HuH-7 (cell line): ENCODE data around the gene SEPTIN6.
"Not testable (repeated sequence)": the region's sequence is repeated elsewhere in the genome, so short reads cannot be mapped to it uniquely, and the experiment has no call there.

ENCODE experiments used
- DNase-seq: peaks from one replicate; pipeline ENCODE4 v3.0.0; 2011; ENCODE audit warnings: low spot score

SEPTIN6 gene

DNA sequence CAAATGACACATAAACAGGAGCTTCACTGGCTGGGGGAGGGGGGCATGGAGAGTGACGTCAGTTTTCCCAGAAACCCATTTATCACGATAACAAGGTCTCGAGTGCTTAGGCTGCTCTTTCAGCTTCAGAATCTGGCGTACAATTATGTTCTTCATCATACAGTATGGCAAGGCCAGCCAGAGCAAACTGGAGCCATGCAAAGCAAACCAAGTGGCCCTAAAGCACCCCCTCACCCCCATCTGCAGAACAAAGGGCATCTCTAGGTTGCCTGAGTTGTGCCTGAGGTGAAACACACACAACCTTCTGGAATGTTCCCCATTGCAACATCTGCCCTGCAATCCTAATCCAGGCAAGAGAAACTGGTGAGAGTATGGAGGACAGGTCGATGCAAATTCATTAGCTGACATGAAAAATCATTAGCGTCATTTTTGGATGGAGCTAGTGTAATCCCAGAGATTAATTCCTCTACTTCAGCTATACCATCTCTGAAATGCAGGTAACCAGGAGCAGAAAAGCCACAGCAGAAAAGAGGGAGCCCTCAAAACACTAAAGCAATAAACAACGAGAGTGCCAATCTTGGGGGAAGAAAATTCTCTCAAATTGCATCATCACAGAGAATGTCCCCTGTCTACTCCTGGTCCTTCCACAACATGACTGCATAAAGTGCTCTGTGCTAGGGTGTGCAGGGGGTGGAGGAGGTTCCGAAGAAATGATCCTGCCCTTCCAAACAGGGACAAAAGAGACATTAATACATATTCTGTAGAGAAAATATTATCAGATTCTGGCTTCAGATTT lies 1.8 kb downstream of the SEPTIN6 start:
- no peak for DNase-seq

- no peak for DNase-seq
Observed at GRCh38 chrX:119688911-119689321, 4.1 kb downstream of the SEPTIN6 start.

GRCh38 chrX:119687661-119688413 lies 5.1 kb downstream of the SEPTIN6 start:
- no peak for DNase-seq

DNA sequence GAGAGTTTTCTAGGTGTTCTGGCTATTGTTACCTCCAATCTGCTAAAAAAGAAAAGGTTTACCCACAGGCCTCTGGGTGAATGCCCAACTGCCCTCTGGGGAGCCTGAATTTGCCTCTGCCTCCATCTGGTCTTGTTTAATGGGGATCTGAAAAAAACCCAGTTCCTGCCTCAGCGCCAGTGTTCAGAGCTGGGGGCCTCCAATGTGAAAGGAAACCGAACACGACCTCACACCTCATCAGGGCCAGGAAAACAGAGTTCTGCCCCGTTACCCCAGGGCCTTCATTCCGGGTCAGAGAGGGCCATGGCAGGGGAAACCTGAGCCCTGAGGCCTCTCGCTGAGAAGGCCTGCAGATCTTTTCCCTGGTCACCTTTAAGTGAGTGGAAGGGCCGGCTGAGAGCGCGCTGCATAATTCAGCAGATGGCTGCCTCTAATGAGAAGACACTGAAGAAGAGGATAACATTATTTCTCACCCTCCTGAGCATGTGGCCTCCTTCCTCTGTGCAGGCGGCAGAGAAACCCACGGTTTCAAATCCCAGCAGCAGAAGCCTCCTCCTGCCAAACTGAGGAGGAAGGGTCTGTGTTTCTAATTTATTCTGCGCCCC lies 6.8 kb downstream of the SEPTIN6 start:
- DNase-seq, result no peak

GRCh38 chrX:119685225-119686066 lies 7.5 kb downstream of the SEPTIN6 start:
- no peak for DNase-seq

GRCh38 chrX:119684916-119685224 lies 8.1 kb downstream of the SEPTIN6 start:
- DNase-seq, result no peak

DNA sequence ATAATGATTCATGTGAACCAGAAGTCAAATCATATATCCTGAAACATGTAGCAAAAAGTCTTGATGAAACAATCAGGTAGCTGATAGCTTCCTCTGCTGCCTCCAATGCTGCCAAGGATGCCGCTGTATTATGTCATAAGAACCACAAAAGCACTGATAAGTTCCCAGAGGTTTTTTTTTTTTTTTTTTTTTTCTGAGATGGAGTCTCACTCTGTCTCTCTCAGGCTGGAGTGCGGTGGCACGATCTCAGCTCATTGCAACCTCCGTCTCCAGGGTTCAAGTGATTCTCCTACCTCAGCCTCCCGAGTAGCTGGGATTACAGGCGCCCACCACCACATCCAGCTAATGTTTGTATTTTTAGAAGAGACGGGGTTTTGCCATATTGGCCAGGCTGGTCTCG lies 8.7 kb downstream of the SEPTIN6 start:
- DNase-seq, result not testable (repeated sequence)

GRCh38 chrX:119682019-119682989 lies 10.7 kb downstream of the SEPTIN6 start:
- DNase-seq, result no peak

DNA sequence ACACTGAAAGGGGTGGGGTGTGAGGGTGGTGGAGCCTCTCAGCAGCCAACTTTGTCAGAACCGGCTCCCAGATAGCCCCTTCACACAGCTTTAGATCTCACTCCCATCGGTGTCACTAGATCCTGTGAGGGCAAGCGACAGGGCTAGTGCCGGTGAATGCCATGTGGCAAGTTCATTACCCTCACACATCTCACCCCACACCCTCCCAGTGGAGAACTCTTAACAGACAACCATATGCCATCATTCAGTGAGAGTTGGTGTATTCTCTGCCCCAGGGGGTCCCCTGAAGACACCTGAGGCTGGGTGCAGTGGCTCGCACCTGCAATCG lies 15.3 kb downstream of the SEPTIN6 start:
- DNase-seq, result no peak

GRCh38 chrX:119676949-119677653 lies 15.9 kb downstream of the SEPTIN6 start:
- DNase-seq, result no peak

DNA sequence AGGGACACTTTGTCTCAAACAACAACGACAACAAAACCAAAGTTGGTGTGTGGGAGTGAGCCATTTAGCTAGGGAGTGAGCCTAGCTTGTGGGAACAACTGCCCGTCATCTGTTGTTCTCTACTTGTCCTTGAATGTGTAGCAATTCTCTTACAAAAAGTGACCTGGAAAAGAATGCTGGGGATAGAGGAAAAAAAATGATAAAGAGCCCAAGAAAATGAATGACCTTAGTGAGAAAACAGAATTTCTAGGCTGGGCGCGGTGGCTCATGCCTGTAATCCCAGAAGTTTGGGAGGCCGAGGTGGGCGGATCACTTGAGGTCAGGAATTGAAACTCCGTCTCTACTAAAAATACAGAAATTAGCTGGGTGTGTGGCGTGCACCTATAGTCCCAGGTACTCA lies 19.6 kb downstream of the SEPTIN6 start:
- DNase-seq, result no peak

- no peak for DNase-seq
Observed at GRCh38 chrX:119672426-119672825, 20.5 kb downstream of the SEPTIN6 start.

GRCh38 chrX:119669424-119670037 lies 23.4 kb downstream of the SEPTIN6 start:
- no peak for DNase-seq

DNA sequence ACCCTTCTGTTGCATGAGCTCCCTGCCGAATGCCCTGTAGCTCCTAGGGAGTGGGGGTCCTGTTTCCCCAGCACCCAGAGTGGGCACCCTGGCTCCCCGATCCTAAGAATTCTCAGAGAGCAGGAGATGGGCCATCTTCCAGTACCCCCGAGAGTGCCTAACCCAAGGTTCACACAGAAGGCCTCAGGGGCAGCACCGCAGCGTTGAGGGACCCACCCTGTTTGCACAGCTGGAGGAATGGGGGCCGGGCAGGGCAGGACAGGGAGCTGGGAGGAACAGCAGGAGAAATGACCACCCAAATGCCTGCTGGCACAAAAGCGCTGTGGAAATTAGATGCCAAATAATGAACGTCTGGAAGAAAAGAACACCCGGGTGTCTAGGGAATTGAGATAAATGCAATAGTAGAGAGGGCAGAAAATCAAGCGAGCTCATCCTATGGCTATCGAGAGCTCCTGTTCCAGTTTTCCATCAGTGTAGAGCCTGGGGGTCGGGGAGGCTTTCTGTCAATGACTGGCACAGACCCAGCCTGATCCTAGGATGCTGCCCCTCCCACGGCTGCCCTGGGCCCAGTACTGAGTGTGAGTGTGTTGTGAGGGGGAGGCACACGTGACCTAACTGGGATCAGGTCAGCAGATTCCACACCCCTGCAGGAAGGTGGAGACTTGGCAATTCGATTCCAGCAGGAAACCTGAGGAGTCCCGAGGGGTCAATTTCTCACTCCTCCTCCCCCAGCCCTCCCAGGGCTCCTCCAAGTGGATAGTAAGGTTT lies 25.7 kb downstream of the SEPTIN6 start:
- no peak for DNase-seq

DNA sequence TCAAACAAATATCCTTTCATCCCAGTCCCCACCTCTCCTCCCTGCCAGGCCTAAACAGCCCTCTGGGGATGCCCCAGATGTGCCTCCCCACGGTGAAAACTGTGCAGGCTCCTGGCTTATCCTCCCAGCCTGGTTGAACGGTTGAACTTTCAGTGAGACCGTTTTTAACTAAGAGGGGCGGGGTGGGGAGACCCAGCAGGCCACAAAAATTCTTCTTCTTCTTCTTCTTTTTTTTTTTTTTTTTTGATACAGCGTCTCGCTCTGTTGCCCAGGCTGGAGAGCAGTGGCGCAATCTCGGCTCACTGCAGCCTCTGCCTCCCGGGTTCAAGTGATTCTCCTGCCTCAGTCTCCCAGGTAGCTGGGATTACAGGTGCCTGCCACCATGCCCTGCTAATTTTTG lies 28.1 kb downstream of the SEPTIN6 start:
- not testable (repeated sequence) for DNase-seq

GRCh38 chrX:119661486-119661885 lies 31.5 kb downstream of the SEPTIN6 start:
- no peak for DNase-seq

GRCh38 chrX:119659522-119659921 lies 33.4 kb downstream of the SEPTIN6 start:
- DNase-seq, result no peak

DNA sequence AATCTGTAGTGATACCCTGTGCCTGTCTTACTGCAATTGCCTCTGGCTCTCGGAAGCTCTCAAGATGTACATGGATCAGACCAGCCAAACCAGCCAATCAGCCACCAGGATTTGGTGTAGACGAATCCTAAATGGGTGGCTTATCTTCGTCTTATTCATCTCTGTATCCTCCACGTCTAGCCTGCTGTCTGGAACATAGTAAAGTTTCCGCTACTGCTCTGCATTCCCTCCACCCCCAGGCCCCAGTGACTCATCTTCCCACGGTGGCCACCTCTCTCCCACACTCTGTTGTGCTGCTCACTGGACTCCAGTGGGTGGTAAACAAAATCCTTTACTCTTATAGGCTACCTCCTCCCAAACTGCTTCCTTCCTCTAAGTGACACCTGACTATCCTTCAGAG lies 37.8 kb downstream of the SEPTIN6 start:
- no peak for DNase-seq

DNA sequence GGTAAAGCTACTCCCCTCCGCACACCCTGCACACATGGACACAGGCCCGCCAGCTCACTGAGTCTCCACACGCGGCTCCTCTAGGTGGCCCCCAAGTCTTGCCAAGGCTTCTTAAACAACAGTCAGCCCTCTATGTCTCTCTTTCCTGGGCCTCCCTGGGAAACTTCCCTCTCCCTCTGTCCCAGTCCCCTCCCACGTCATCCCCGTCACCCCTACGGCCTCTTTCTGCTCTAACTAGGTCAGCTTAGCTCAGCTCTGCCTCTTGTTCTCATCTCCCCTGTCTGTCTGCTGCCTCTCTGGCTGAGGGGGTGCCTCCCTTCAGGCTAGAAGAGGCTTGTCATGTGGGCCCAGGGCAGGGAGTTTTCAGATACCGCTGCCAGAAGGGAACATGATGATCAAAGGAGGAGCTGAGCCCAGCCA lies 38.8 kb downstream of the SEPTIN6 start:
- no peak for DNase-seq
